ENCODE measurements around the gene DEPDC5. TPM values are rescaled to one million over a fixed set of nuclear protein-coding genes. Genes with fewer than 3 reads are reported as not detected.

Gene DEPDC5
- total RNA-seq, 4 donors from 2014 or later: 6.6 to 12.2 (median 10.4) TPM

DNA sequence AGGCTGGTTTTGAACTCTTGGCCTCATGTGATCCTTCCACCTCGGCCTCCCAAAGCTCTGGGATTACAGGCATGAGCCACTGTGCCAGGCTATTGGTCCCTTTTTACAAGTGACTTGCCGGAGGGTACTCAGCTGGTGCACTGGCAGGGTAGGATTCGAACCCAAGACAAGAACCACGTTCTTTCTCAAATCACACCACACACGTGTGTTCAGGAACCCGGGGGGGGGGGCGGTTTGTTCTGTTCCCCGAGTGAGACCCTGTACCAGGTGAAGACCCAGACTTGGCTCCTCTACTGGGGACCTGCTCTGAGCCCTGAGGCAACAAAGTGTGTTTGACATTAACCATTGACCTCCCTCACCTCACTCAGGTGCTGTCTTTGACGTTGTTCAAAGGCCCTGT, 186.7 kb downstream of the DEPDC5 start:
- Histone ChIP-seq H3K27ac (no peak overlapping the region), H3K36me3 (no peaks in the 10 kb centered on the region), H3K27me3 (no peaks in the 10 kb centered on the region), H3K4me3 (no peak overlapping the region), H3K4me1 (peaks cover 4 to 10% of the 10 kb centered on the region in 2 donors), H3K9me3 (no peaks in the 10 kb centered on the region)
- no peak for ATAC-seq
- intact Hi-C loops (cut with DNase I; ENCODE audit: low total_unique reads) (loop anchor here (5.0 to 10.0 kb wide), 4 partner anchors 188 to 1518 kb away; partner anchors contain the start of genes DEPDC5, PIK3IP1, PISD and PRR14L), in situ Hi-C loops (cut with MboI; ENCODE audit: low sequenced_read_pairs in 4 of 4) (loop anchor here in 1 of 4 donors (25.0 kb wide), 1 partner anchor 278 kb away; the partner anchor contains the start of gene PISD)
- TF ChIP-seq POLR2A (IDR thresholded peaks at IDR 0.05): no peak
- TF ChIP-seq, protein P1, sequence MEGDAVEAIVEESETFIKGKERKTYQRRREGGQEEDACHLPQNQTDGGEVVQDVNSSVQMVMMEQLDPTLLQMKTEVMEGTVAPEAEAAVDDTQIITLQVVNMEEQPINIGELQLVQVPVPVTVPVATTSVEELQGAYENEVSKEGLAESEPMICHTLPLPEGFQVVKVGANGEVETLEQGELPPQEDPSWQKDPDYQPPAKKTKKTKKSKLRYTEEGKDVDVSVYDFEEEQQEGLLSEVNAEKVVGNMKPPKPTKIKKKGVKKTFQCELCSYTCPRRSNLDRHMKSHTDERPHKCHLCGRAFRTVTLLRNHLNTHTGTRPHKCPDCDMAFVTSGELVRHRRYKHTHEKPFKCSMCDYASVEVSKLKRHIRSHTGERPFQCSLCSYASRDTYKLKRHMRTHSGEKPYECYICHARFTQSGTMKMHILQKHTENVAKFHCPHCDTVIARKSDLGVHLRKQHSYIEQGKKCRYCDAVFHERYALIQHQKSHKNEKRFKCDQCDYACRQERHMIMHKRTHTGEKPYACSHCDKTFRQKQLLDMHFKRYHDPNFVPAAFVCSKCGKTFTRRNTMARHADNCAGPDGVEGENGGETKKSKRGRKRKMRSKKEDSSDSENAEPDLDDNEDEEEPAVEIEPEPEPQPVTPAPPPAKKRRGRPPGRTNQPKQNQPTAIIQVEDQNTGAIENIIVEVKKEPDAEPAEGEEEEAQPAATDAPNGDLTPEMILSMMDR (IDR thresholded peaks at IDR 0.05 in 4 of 5, conservative IDR thresholded peaks at IDR 0.05 in 1 of 5): no peak
- DNase-seq: no peak

DNA sequence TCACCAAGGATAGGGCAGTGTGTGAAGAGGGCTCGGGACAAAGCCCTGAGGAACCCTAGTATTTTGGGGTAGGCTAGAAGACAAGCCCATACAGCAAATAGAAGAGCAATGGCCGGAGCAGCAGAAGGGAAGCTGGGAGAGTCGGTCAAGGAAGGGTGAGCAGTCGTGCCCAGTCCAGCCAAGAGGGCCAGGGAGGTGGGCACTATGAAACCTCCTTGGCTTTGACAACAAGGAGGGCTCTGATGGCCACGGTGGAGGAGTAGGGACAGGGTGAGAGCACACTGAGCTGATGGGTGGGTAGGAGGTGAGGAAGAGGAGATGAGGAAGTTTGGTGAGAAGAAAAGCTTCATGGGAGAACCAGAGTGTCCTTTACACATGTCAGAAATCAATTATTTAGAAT, 188.3 kb downstream of the DEPDC5 start:
- Histone ChIP-seq H3K4me1 (peaks cover 9 to 19% of the 10 kb centered on the region in 2 donors), H3K4me3 (no peak overlapping the region), H3K27ac (no peak overlapping the region), H3K27me3 (no peaks in the 10 kb centered on the region), H3K9me3 (no peaks in the 10 kb centered on the region), H3K36me3 (no peaks in the 10 kb centered on the region)
- TF ChIP-seq POLR2A (IDR thresholded peaks at IDR 0.05): no peak
- TF ChIP-seq, protein P1 (IDR thresholded peaks at IDR 0.05 in 4 of 5, conservative IDR thresholded peaks at IDR 0.05 in 1 of 5): no peak
- intact Hi-C loops (cut with DNase I; ENCODE audit: low total_unique reads): loop anchor here (5.0 to 10.0 kb wide), 4 partner anchors 190 to 1520 kb away; partner anchors contain the start of genes DEPDC5, PIK3IP1, PISD and PRR14L
- in situ Hi-C loops (cut with MboI; ENCODE audit: low sequenced_read_pairs in 4 of 4): loop anchor here in 1 of 4 donors (25.0 kb wide), 1 partner anchor 280 kb away; the partner anchor contains the start of gene PISD
- DNase-seq (no peak), ATAC-seq (no peak)

DNA sequence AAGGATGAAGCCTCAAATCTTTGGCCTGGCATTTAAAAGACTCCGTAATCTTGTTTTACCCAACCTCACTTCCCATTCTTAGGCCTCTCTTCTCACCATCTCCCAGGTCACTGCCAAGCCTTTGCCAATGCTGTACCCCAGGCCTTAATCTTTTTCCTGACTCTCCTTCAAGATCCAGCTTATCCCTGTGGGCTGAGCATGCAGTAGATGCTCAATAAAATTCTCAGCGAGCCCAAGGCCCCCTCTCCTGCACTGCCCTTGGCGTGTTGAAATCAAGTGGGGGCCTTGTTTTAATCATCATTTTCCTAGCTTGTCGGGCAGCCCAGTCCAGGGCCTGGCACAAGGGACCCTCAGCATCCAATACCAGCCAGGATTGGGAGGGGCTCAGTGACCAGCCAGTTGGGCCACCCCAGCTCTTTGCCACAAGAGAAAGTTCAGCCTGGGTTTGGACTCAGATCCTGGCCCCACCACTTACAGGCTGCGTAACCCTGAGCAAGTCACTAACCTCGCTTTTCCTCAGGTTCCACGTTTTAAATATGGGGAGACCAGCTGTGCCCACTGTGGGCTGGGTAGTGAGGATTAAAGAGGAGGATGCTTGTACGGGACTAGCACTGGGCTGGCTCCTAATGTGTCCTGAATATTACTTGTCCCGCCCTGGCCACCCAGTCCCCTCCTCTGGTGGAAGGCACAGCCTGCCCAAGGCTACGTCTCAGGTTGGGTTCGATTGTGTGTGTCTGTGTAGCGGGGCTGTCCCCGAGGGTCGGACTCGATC, 189.6 kb downstream of the DEPDC5 start:
- no peak for ATAC-seq
- TF ChIP-seq, protein P1 (IDR thresholded peaks at IDR 0.05 in 4 of 5, conservative IDR thresholded peaks at IDR 0.05 in 1 of 5): no peak
- no peak for TF ChIP-seq POLR2A (IDR thresholded peaks at IDR 0.05)
- peak overlapping the region; percentile 86 to 97 (median 94) for H3K27ac ChIP-seq
- H3K4me1 ChIP-seq: peaks cover 9 to 19% of the 10 kb centered on the region in 2 donors
- DNase-seq: no peak
- H3K4me3 ChIP-seq: peak overlapping the region; percentile 63 to 78 (median 72)
- intact Hi-C loops (cut with DNase I; ENCODE audit: low total_unique reads): loop anchor here (5.0 to 10.0 kb wide), 4 partner anchors 191 to 1521 kb away; partner anchors contain the start of genes DEPDC5, PIK3IP1, PISD and PRR14L
- in situ Hi-C loops (cut with MboI; ENCODE audit: low sequenced_read_pairs in 4 of 4): loop anchor here in 1 of 4 donors (25.0 kb wide), 1 partner anchor 281 kb away; the partner anchor contains the start of gene PISD
- H3K9me3 ChIP-seq: no peaks in the 10 kb centered on the region
- no peaks in the 10 kb centered on the region for H3K36me3 ChIP-seq
- H3K27me3 ChIP-seq: no peaks in the 10 kb centered on the region

DNA sequence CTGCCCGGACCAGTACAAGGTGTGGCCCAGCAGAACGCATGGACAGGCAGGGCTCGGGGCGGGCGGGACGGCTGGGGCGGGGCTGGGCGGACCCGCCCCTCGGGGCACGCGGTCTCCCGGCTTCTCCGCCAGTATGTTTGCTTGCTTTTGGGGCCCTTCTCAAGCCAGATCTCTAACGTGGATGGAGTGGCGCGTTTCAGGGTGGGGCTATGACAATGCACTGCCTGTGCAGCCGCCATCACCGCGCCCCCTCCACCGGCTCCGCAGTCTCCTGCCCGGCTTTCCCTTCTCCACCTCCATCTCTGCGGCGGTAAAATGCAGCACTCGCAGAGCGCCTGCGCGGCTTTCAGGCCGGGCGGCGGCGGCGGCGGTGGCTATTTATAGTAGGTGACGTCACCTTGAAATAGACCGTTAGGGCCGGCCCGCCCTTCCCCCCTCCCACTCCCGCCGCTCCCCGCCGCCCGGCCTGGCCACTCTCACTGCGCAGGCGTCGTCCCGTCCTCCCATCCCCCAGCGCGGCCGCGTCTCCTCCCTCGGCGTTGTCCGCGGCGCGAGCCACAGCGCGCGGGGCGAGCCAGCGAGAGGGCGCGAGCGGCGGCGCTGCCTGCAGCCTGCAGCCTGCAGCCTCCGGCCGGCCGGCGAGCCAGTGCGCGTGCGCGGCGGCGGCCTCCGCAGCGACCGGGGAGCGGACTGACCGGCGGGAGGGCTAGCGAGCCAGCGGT, 190.3 kb downstream of the DEPDC5 start, which contains the start of gene YWHAH:
YWHAH (plus strand) TSS at position 558 of the 722 bp plus-strand sequence. CDS start 199 bp downstream, outside the sequence.
- intact Hi-C loops (cut with DNase I; ENCODE audit: low total_unique reads): loop anchor here (2.0 to 10.0 kb wide), 5 partner anchors 27 to 1522 kb away; partner anchors contain the start of genes DEPDC5, PIK3IP1, PISD and PRR14L
- ATAC-seq: peak; percentile 90 to 91
- no peaks in the 10 kb centered on the region for H3K36me3 ChIP-seq

More for the DNA sequence above, 190.3 kb downstream of the DEPDC5 start, which contains the start of gene YWHAH:
- H3K27me3 ChIP-seq: no peaks in the 10 kb centered on the region
- TF ChIP-seq, protein P1 (IDR thresholded peaks at IDR 0.05 in 4 of 5, conservative IDR thresholded peaks at IDR 0.05 in 1 of 5): peak in 1 of 5 experiments; percentile 19
- peak; percentile 95 to 96 for TF ChIP-seq POLR2A (IDR thresholded peaks at IDR 0.05)
- peaks cover 9 to 19% of the 10 kb centered on the region in 2 donors for H3K4me1 ChIP-seq
- peak within 1 kb of the TSS; percentile 63 to 94 (median 80) for H3K4me3 ChIP-seq
- H3K9me3 ChIP-seq: no peaks in the 10 kb centered on the region
- in situ Hi-C loops (cut with MboI; ENCODE audit: low sequenced_read_pairs in 4 of 4): loop anchor here in 1 of 4 donors (25.0 kb wide), 1 partner anchor 282 kb away; the partner anchor contains the start of gene PISD
- H3K27ac ChIP-seq: peak within 1 kb of the TSS; percentile 86 to 97 (median 94)
- peak; percentile 94 to 95 for DNase-seq

All from gastrocnemius medialis (tissue), 4 donors.